NCI-H526 treated with DMSO at 0.1 percent for 48 hours (cell line): ENCODE results near the gene RAB11FIP3.

ENCODE experiments used
- DNase-seq: peaks from one replicate; lab custom pipeline; 2025; lab: John Stamatoyannopoulos, UW

Gene RAB11FIP3

DNA sequence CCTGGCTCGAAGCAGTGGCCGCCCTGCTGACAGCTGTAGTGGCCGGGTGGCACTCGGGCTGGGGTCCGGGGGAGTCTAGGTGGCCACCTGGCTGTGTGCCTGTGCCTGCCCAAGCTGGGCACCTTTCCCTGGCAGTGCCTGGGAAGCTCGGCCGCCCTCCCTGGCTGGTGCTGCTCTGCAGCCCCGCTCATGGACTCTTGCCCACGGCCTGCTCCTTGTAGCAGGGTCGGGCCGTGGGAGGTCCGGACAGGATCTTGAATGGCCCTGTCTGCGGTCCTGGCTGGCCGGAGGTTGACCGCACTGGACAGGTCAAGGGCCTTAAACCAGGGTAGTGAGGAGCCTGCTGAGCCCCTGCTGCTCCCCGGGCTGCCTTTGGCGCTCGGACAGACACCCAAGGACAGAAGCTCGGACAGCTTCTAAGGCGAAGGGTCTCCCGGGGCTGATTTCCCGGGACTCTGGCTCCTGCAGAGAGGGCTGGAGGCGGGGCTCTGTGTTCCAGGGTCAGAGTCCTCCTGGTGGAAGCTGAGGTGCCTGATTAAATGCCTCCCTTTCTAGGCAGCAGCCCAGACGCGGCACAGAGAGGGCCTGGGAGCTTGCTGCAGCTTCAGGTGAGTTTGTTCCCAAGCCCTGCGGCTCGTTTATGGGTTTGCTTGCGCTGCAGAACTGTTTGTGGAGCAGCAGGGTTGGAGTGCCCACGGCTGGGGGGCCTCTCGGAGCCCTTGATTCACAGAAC, 108.1 kb downstream of the RAB11FIP3 start:
- DNase-seq, result peak; percentile 42

DNA sequence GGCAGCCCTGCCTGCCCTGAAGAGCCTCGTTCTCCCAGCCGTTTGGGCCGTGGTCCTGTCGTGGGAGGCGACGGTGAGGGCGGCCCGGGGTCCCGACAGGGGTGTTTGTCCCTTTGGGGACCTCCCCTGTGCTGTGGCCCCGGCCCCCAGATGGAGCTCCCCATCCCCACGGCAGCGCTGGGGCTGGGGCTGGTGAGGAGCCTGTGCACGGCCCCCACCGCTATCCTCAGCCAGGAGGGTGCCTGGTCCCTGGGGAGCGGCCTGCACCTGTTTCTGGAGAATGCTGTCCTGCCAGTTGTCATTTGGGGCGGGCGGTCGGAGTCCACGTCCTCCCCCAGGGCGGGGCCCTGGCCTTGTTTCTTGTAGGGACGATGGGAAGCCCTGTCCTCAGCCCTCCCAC, 108.7 kb downstream of the RAB11FIP3 start:
- no peak for DNase-seq

DNA sequence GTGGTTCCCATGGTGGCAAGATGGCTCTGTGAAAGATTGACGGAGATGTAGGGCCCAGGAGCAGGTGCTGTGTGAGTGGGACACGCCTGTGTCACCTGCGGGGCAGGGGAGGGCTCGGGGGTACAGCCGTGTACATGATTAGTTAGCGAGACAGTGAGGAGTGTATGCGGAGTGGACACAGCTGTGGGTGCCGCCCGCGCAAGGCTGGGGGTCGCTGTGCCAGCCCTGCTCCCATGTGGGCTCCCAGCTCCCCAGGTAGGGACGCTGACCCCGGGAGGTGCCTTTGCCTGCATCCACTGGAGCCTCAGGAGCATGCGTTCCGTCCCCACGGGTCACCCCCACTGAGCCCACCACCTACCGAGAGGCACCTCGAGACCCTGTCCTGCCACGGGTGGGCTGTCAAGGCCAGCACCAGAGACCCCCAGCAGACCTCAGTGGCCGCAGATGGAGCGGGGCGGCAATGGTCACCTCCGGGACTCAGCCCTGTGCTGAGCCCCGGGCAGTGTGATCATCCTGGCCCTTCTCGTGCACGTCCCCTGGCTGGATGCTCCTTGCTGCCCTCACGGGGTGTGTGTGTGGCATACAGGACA, 109.5 kb downstream of the RAB11FIP3 start:
- no peak for DNase-seq

DNA sequence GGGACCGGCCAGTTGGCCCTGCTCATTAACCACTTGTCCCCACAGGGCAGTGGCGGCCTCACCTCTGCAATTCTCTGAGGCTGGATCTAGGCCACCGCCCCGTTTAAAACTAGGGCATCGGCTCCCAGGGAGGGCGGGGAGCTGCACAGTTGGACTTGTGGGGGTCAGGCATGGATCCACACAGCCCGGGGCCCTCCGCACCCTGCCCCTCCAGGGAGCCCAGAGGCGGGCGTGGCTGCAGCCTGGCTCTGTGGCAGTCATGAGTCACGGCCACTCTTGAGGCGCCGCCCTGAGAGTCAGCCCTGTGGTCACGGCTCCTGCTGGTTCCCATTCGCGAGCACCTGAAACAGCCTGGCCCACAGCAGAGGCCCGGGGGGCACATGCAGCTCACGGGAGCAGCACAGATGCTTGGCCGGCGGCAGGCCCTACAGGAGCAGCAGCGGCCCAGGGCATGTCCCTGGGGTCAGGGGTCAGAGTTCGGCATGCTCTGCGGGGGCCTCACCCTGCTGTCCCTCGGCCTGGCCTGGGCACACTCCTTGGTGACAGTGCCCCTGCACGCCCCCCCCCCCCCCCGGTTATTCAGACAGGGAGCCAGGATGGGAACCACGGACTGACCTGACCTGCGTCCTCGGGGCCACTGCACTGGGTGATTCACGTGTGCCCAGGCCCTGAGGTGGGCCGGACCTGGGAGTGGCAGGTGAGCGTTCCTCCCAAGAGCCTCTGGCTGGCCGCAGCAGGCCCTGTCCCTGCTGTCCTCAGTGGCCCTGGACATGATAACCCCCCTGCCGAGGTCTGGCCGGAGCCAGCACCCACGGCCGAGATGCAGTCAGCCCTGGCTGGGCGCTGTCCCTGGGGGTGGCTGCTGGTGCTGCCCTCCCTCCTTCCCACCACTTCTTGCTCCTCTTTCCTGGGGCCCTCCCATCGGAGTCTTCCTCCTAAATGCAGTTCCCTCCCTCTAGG, 110.3 kb downstream of the RAB11FIP3 start:
- DNase-seq, result no peak

DNA sequence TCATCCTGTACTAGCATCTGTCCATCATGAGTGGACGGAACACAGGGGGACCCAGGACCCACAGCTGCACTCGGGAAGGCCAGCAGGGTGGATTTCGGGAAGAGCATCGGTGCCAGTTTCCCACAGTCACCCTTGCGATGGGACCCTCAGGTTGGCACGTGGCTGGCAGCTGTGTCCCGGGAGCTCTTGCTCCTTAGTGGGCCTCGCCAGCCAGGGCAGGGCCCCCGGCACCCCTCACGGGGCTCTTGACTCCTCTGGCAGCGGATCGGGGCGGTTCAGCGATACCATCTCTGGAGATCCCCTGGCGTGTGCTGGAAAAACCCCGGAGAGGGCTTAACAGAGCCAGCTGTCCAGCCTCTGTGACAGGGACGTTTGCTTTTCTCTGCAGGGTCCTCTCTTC, 111.3 kb downstream of the RAB11FIP3 start:
- no peak for DNase-seq

DNA sequence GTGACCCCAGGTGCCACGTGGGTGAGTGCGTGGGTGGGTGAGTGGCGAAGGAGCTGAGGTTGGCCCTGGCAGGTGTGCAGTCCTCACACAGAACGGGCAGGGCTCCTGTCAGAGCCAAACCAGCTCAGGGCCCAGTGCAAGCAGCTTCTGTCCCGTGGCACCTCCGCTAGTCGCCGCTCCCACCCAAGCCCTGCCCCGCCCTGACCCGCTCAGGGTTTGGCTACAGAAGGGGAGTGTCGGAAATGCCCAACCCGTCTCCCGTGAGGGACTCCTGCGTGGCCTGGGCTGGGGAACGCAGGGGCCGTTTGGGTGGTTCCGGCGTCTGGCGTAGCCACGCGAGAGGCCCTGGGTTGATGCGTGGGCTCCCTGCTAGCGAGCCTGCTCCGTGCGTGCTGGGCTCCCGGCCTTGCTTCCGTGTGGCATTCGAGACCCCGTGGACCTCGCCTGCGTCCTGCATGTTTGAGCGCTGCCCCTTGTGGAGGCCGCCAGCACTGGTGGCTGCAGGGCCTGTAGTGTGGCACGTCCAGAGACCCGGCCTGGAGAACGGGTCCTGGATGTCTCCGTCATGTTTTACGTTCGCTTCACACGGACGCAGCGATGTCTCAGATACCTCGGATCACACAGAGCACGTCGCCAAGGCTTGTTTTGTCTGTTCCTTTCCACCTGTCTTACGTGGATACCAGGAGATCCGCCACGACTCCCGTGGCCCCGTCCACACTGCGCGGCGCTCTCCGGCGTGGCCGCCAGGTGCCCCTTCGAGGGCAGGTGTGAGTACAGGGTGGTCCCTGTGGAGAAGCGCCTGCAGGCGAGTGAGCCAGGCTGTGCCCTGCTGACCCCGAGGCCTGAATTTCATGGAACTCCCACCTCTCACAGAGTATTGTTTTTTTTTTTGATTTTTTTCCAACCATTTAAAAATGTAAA, 112.2 kb downstream of the RAB11FIP3 start:
- DNase-seq, result no peak

DNA sequence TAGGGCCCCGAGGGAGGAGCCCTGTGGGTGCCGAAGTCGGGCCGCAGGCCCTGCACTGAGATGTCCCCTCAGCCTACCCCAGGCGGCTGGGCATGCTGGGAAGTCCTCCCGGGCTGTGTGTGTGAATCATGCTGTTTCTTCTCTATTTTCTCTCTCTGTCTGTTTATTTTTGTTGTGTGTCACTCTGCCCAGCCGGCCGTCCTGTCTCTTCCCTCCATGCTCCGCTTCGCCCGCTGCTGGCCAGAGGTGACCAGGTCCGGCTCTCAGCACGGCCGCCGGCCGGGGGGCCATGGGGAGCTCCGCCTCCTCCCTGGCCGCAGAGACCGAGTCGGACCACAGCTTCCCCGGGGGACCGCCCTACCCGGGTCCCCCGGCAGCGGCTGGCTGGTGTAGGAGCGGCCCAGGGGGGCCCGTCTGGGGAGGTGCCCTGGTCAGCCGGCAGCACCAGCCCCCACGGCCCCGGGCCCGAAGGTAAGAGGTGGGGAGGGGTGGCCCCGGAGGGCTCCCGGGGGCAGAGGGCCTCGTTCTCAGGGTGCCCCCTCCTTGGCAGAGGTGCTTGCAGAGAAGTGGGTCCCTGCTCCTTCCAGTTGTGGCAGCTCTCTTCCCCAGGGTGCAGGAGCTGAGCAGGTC, 114.6 kb downstream of the RAB11FIP3 start:
- no peak for DNase-seq

DNA sequence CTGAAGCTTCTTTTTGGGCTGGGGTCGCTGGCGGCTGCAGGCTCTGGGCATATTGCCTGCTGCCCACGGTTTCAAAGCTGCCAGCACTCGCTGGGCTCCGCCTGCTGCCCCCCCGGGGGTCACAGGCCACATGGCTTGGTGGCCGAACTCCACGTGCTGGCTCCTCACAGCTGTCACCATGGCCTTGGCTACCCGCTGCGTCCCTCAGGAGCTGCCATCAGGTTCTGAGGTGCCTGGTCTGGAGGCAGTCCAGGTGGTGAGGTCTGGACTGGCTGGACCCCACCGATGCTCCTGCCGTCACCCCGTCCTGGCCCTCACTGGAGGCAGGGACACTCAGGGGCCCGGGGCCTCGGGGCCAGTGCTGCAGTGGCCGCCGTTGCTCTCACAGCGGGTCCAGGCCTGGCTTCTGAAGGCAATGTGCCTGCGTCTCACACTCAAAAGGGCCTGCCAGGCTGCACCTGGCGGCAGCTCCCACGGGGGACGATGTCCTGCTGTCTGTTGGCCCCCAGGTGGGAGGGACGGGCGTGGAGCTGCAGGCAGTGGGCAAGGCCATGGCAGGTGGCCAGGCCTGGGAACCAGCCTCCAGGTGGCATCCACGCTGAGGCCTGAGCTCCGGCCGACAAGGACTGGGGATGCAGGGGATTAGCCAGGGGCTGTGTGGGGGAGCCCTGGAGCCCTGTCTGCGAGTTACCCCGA, 115.3 kb downstream of the RAB11FIP3 start:
- no peak for DNase-seq

DNA sequence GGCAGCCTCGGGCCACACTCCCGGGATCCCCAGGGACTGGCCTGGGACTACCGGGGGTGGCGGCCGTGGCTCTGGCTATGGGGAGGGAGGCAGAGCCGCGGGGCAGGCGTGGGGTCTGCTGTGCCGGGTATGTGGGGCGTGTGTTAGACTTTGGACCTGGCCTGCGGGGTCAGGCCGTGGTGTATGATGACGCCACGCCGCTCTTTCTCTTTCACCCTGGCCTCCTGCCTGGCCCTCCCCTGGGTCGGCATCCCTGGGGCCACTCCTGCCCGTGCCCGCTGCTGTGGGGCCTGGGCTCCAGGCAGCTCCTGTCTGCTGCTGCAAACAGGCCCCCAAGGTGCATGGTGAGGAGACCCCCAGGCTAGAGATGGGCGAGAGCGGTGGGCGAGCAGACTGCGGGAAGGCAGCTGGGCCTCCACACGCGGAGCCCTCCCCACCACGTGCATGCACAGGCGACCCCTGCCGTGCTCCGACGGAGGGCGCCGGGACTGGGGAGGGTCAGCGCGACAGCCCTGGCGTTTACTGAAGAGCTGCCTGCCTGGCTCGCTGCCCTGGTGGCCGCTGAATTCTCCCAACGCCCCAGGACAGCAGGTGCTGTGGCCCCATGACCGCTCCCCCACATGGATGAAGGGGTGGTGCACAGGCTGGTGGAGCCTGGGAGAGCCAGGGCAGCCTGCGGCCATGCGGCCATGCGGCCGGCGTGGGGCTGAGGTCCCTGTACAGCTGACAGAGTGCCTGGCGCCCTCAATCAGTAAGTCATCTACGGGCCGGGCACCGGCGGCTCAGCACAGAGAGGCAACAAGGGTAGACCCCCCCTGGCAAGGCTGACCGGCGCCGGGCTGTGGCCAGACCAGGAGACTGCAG, 118.1 kb downstream of the RAB11FIP3 start:
- no peak for DNase-seq

DNA sequence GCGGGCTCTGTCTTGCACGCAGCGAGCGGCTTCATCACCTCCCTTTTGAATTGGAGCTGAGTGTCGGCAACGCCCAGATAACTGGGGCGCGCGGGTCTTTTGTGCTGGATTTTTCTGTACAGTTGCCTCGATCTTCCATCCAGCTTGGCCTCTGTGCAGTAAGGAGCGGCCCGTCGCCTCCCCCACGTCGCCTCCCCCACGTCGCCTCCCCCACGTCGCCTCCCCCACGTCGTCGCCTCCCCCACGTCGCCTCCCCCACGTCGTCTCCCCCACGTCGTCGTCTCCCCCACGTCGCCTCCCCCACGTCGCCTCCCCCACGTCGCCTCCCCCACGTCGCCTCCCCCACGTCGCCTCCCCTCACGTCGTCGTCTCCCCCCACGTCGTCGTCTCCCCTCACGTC, 119.1 kb downstream of the RAB11FIP3 start:
- DNase-seq, result no peak

DNA sequence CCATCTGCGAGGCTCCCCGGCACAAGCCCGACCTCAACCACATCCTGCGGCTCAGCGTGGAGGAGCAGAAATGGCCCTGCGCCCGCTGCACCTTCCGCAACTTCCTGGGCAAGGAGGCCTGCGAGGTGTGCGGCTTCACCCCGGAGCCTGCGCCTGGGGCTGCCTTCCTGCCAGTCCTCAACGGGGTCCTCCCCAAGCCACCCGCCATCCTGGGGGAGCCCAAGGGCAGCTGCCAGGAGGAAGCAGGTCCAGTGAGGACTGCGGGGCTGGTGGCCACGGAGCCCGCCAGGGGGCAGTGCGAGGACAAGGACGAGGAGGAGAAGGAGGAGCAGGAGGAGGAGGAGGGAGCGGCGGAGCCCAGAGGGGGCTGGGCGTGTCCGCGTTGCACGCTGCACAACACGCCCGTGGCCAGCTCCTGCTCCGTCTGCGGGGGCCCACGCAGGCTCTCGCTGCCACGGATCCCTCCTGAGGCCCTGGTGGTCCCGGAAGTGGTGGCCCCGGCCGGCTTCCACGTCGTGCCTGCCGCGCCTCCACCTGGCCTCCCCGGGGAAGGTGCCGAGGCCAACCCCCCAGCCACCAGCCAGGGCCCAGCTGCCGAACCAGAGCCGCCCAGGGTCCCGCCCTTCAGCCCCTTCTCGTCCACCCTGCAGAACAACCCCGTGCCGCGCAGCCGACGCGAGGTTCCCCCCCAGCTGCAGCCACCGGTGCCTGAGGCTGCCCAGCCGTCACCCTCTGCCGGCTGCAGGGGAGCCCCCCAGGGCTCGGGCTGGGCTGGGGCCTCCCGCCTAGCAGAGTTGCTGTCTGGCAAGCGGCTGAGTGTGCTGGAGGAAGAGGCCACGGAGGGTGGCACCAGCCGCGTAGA, 121.7 kb downstream of the RAB11FIP3 start:
- DNase-seq, result no peak

DNA sequence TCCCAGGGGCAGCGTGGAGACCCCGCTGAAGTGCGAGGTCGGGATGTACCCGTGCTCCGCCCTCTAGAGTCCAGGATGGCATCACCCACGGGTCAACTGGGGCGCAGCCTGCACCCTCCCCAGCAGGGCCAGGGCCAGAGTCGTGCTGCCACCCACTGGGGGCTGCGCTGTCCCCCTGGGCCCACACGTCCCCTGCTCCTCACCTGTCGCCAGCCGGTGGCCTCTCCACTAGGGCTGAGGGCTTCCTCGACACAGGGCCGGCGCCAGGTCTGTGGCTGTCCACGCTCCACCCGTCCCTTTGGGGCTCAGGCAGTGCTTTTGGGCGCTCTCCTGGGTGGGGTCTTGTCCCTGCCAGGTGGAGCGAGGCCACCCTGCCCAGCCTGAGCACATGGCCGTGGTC, 123.1 kb downstream of the RAB11FIP3 start:
- no peak for DNase-seq

DNA sequence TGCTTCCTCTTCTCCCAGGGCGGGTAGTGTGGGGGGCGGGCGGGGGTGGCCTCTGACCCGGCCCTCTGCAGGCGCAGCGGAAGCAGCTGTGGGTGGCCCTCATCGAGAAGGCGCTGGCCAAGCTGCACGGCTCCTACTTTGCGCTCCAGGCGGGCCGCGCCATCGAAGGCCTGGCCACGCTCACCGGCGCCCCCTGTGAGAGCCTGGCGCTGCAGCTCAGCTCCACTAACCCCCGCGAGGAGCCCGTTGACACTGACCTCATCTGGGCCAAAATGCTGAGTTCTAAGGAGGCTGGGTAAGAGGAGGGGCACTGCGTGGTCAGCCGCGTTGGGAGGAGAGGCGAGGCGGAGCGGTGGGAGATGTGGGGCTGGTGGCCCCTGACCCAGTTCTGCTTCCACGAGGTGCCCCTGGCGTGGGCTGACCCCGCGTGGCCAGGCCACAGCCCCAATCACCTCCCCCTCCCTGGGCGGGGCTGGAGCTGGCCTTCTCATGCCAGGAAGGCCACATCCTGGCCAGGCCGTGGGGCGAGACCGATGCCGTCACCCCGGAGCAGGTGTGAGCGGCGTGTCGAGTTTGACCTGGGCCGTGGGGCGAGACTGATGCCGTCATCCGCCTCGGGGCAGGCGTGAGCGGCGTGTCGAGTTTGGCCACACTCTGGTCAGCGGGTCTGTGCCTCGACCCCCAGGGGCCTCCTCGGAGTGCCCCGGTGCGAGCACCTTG, 124.3 kb downstream of the RAB11FIP3 start:
- no peak for DNase-seq

DNA sequence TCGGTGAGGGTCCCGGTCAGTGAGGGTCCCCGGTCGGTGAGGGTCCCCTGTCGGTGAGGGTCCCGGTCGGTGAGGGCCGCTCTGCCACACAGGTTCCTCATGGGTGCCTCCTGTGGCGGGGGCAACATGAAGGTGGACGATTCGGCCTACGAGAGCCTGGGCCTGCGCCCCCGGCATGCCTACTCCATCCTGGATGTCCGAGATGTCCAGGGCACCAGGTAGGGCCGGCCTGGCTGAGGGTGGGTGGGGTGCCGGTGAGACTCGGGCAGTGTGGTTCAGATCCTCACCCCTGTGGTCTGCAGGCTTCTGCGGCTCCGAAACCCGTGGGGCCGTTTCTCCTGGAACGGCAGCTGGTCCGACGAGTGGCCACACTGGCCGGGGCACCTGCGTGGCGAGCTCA, 125.8 kb downstream of the RAB11FIP3 start:
- DNase-seq, result no peak

DNA sequence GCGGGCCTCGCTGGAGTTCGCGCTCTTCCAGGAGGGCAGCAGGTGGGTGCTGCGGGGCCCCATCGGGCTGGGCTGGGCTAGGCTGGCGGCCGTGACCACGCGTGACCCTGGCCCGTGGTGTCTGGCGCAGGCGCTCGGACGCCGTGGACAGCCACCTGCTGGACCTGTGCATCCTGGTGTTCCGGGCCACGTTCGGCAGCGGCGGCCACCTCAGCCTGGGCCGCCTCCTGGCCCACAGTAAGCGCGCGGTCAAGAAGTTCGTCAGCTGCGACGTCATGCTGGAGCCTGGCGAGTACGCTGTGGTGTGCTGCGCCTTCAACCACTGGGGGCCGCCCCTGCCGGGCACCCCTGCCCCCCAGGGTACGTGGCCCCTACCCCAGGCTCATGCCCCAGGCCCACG, 126.7 kb downstream of the RAB11FIP3 start:
- DNase-seq, result no peak

DNA sequence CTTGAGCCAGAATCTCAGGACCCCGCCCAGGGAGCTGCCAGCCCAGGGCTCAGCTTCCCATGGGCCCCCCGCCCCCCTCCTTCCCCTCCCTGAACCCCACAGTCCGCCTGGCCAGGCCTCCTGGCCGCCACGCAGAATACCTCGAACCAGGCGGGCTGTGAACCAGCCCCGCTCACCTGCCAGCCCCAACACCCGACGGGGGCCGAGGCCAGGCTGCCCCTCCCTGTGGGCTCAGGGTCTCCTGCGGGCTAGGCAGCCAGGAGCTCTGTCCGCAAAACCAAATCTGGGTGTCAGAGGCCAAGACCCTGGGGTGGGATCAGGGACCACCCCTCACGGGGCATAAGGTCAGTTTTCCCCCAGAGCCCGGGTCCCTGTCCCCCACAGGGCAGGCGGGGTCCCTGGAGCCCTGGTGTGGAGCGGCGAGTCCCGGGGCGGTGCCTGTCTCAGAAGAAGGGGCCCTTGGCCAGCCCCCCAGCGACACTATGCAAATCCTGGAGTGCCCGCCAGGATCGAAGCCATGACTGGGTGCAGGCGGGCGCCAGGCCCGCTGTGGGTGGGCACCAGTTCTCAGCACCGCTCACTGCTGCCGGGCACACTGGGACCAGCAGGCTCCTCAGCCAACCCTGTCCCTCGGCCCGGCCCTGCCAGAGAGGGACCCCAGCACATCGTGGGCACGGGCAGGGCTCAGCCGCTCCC, 128.3 kb downstream of the RAB11FIP3 start:
- DNase-seq, result no peak

DNA sequence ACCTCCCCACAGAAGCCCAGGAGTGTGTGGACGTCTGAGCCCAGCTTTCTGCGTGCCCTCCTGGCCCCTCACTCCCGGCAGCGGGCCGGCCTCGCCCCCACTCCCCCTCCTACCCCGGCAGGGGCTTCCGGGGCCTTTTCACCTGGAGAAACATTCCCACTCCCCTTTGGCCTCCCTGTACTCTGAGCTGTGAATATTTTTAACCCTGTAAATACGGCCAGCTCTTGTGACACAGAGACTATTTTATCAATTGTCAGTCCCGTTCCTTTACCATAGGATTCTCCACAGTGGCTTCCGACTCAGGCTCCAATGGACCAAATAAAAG, 128.8 kb downstream of the RAB11FIP3 start:
- no peak for DNase-seq
